IMR-90 (cell line): ENCODE data around the gene ENPP3. TPM values are rescaled to one million over a fixed set of nuclear protein-coding genes. Genes with fewer than 3 reads are reported as not detected.

Experiments used
- ATAC-seq: fragments of 200-7000 bp; cut with Tn5 transposase; 2 replicates; pipeline ENCODE4 v1.9.1; 2020; ENCODE audit warnings: low read depth, mild to moderate bottlenecking, moderate library complexity
- BruUV-seq: library from RNA; stranded (reverse); fragments of 400-500 nt; replicated peaks from 2 replicates; lab custom pipeline; 2021; lab: Mats Ljungman, UMichigan
- CTCF ChIA-PET: fragments of 300-600 bp; formaldehyde crosslinking; extraction: SDS; loops from one replicate; lab custom pipeline; 2021; ENCODE audit warnings: antibody characterized with exemption; lab: Yijun Ruan, JAX
- POLR2A ChIA-PET: fragments of 300-600 bp; sonication (Branson Sonifier 250); formaldehyde crosslinking; loops from one replicate; lab custom pipeline; 2022; ENCODE audit warnings: antibody characterized with exemption; ENCODE audit not compliant: unreplicated experiment; lab: Charles Lee
- DNase-seq: peaks from one replicate; pipeline ENCODE4 v3.0.0; 2013
- H2AFZ ChIP-seq: replicated peaks from 2 replicates; pipeline ENCODE3; 2013; ENCODE audit warnings: low read length, mild to moderate bottlenecking; ENCODE audit not compliant: poor library complexity
- H2AK5ac ChIP-seq: 2 replicates; pipeline ENCODE4 v1.6.1; 2013; ENCODE audit warnings: low read depth, low read length, inconsistent platforms
- H2AK9ac ChIP-seq: replicated peaks from 2 replicates; pipeline ENCODE3; 2013; ENCODE audit warnings: mild to moderate bottlenecking, low read depth, low read length, moderate library complexity; ENCODE audit not compliant: poor library complexity
- H2BK120ac ChIP-seq: 2 replicates; pipeline ENCODE4 v1.6.1; 2013; ENCODE audit warnings: low read depth, low read length, inconsistent platforms
- H2BK15ac ChIP-seq: 3 replicates; pipeline ENCODE4 v1.6.1; 2013; ENCODE audit warnings: low read depth, low read length, inconsistent platforms
- H2BK20ac ChIP-seq: 2 replicates; pipeline ENCODE4 v1.6.1; 2013; ENCODE audit warnings: low read depth, mild to moderate bottlenecking, inconsistent platforms, low read length, moderate library complexity
- H2BK5ac ChIP-seq: 2 replicates; pipeline ENCODE4 v1.6.1; 2013; ENCODE audit warnings: mild to moderate bottlenecking, low read depth, low read length, inconsistent platforms; ENCODE audit not compliant: poor library complexity, severe bottlenecking
- H3K14ac ChIP-seq: replicated peaks from 2 replicates; pipeline ENCODE4 v1.6.1; 2013; ENCODE audit warnings: low read depth, low read length, inconsistent platforms
- H3K18ac ChIP-seq: 2 replicates; pipeline ENCODE4 v1.6.1; 2013; ENCODE audit warnings: low read depth, low read length, control low read depth
- H3K23ac ChIP-seq: 2 replicates; pipeline ENCODE4 v1.6.1; 2013; ENCODE audit warnings: low read depth, low read length, inconsistent platforms
- H3K27ac ChIP-seq: 2 replicates; pipeline ENCODE4 v1.5.1; 2013; ENCODE audit warnings: mild to moderate bottlenecking, control low read depth, low read length; ENCODE audit not compliant: insufficient read depth
- H3K27me3 ChIP-seq: 2 replicates; pipeline ENCODE4 v1.6.1; 2013; ENCODE audit warnings: low read length; ENCODE audit not compliant: control insufficient read depth, insufficient read depth
- H3K36me3 ChIP-seq: 2 replicates; pipeline ENCODE4 v1.6.1; 2013; ENCODE audit warnings: low read length, mixed read lengths; ENCODE audit not compliant: control insufficient read depth, insufficient read depth
- H3K4ac ChIP-seq: 2 replicates; pipeline ENCODE4 v1.6.1; 2013; ENCODE audit warnings: low read depth, low read length, inconsistent platforms
- H3K4me1 ChIP-seq: 2 replicates; pipeline ENCODE4 v1.6.1; 2013; ENCODE audit warnings: low read length, mixed read lengths; ENCODE audit not compliant: control insufficient read depth, insufficient read depth
- H3K4me2 ChIP-seq: 2 replicates; pipeline ENCODE4 v1.6.1; 2013; ENCODE audit warnings: low read depth, mild to moderate bottlenecking, control low read depth, low read length, moderate library complexity
- H3K4me3 ChIP-seq: 2 replicates; pipeline ENCODE4 v1.5.1; 2013; ENCODE audit warnings: low read depth, mild to moderate bottlenecking, control low read depth, low read length, moderate library complexity; ENCODE audit not compliant: insufficient read depth
- H3K56ac ChIP-seq: 2 replicates; pipeline ENCODE4 v1.6.1; 2013; ENCODE audit warnings: low read length, inconsistent platforms; ENCODE audit not compliant: insufficient read depth; ENCODE audit errors: extremely low read depth
- H3K79me1 ChIP-seq, 2 experiments: 2 replicates each; pipeline ENCODE4 v1.6.1; 2013; ENCODE audit warnings: low read length in 2 of 2, inconsistent platforms in 1 of 2, low read depth in 1 of 2
- H3K9ac ChIP-seq: 2 replicates; pipeline ENCODE4 v1.6.1; 2013; ENCODE audit warnings: low read depth, low read length, control low read depth
- H3K9me1 ChIP-seq: 2 replicates; pipeline ENCODE4 v1.6.1; 2013; ENCODE audit warnings: low read length, inconsistent platforms; ENCODE audit not compliant: insufficient read depth
- H3K9me3 ChIP-seq: 2 replicates; pipeline ENCODE4 v1.6.1; 2013; ENCODE audit warnings: low read length; ENCODE audit not compliant: control insufficient read depth, insufficient read depth
- H4K20me1 ChIP-seq: 2 replicates; pipeline ENCODE4 v1.6.1; 2013; ENCODE audit warnings: low read length, inconsistent platforms; ENCODE audit not compliant: insufficient read depth
- H4K5ac ChIP-seq: 2 replicates; pipeline ENCODE4 v1.6.1; 2013; ENCODE audit warnings: mild to moderate bottlenecking, low read depth, low read length, control low read depth
- H4K8ac ChIP-seq, 2 experiments: 2 replicates each; pipeline ENCODE4 v1.6.1; 2013; ENCODE audit warnings: low read depth in 2 of 2, low read length in 2 of 2, control low read depth in 1 of 2, inconsistent platforms in 1 of 2
- H4K91ac ChIP-seq: 2 replicates; pipeline ENCODE4 v1.6.1; 2013; ENCODE audit warnings: low read depth, low read length, inconsistent platforms; ENCODE audit not compliant: insufficient read depth
- BHLHE40 ChIP-seq: fragments of 150-350 bp; IDR thresholded peaks from 2 replicates; pipeline ENCODE4 v1.6.1; 2016; ENCODE audit warnings: mild to moderate bottlenecking, low read depth, low read length
- CEBPB ChIP-seq: IDR thresholded peaks from 2 replicates; pipeline ENCODE4 v1.6.1; 2012; ENCODE audit warnings: low read depth, low read length, improper control_type of control experiment
- CHD1 ChIP-seq: IDR thresholded peaks from 2 replicates; pipeline ENCODE4 v1.6.1; 2012; ENCODE audit warnings: low read depth, low read length, improper control_type of control experiment
- CTCF ChIP-seq: conservative IDR thresholded peaks from 2 replicates; pipeline ENCODE4 v1.5.1; 2012; ENCODE audit warnings: mild to moderate bottlenecking, low read depth, low read length, improper control_type of control experiment
- ELK1 ChIP-seq: fragments of 150-350 bp; IDR thresholded peaks from 2 replicates; pipeline ENCODE4 v1.6.1; 2016; ENCODE audit warnings: low read depth, mild to moderate bottlenecking, low read length, moderate library complexity, borderline replicate concordance
- FOS ChIP-seq: fragments of 150-350 bp; IDR thresholded peaks from 2 replicates; pipeline ENCODE4 v1.6.1; 2016; ENCODE audit warnings: low read depth, low read length
- MAFK ChIP-seq: IDR thresholded peaks from 2 replicates; pipeline ENCODE4 v1.6.1; 2012; ENCODE audit warnings: low read depth, low read length, improper control_type of control experiment
- MAZ ChIP-seq: IDR thresholded peaks from 2 replicates; pipeline ENCODE4 v1.6.1; 2012; ENCODE audit warnings: low read depth, mild to moderate bottlenecking, low read length, improper control_type of control experiment, moderate library complexity, borderline replicate concordance
- MXI1 ChIP-seq: IDR thresholded peaks from 2 replicates; pipeline ENCODE4 v1.6.1; 2012; ENCODE audit warnings: low read depth, mild to moderate bottlenecking, low read length, moderate library complexity, borderline replicate concordance
- POLR2A ChIP-seq: IDR thresholded peaks from 2 replicates; pipeline ENCODE4 v1.6.1; 2012; ENCODE audit warnings: mild to moderate bottlenecking, low read depth, low read length
- RCOR1 ChIP-seq: IDR thresholded peaks from 2 replicates; pipeline ENCODE4 v1.6.1; 2012; ENCODE audit warnings: mild to moderate bottlenecking, low read length, improper control_type of control experiment; ENCODE audit not compliant: insufficient replicate concordance
- RFX5 ChIP-seq: IDR thresholded peaks from 2 replicates; pipeline ENCODE4 v1.8.0; 2012; ENCODE audit warnings: low read depth, mild to moderate bottlenecking, low read length, moderate library complexity
- SMC3 ChIP-seq: fragments of 150-350 bp; IDR thresholded peaks from 2 replicates; pipeline ENCODE4 v1.6.1; 2016; ENCODE audit warnings: low read depth, mild to moderate bottlenecking, antibody characterized with exemption, low read length, moderate library complexity
- USF2 ChIP-seq: fragments of 150-350 bp; IDR thresholded peaks from 2 replicates; pipeline ENCODE4 v1.6.1; 2017; ENCODE audit warnings: mild to moderate bottlenecking, antibody characterized with exemption, low read length, low read depth
- WGBS, 2 experiments: methylation state at CpG; one replicate each; pipeline versions ENCODE4 v1.1.5 to v1.1.7; 2013; ENCODE audit warnings: missing lambda C conversion rate in 2 of 2; ENCODE audit not compliant: insufficient read length in 1 of 2; ENCODE audit errors: extremely low coverage in 2 of 2; 5-methylcytosine and 5-hydroxymethylcytosine counted together
- dilution Hi-C: fragments of 300-500 bp; cut with HindIII; formaldehyde crosslinking; loops from one replicate; pipeline ENCODE4 v1.14.3; 2018; ENCODE audit warnings: low sequenced_read_pairs; ENCODE audit not compliant: unreplicated experiment
- in situ Hi-C: fragments of 300-500 bp; cut with MboI; formaldehyde crosslinking; loops from 3 replicates; pipeline ENCODE4 v1.14.3; 2019; ENCODE audit warnings: low sequenced_read_pairs, inconsistent platforms, mixed read lengths
- intact Hi-C: fragments of 100-400 bp; cut with micrococcal nuclease; formaldehyde crosslinking; loops from 2 replicates; pipeline ENCODE4 v1.10.0; 2022
- polyA plus RNA-seq, 3 experiments: library from polyadenylated mRNA; depleted of rRNA; stranded (reverse); fragments of >200 nt; gene quantifications; 2 replicates each; pipeline ENCODE4 v1.2.3, GENCODE V29; 2012; ENCODE audit warnings: low replicate concordance in 1 of 3
- total RNA-seq: library from RNA; depleted of rRNA; stranded (reverse); fragments of >200 nt; gene quantifications from 2 replicates; pipeline ENCODE4 v1.2.3, GENCODE V29; 2012

Gene ENPP3
- total and polyA plus RNA-seq, 2 of the 4 experiments (the other 2 are of a cell fraction): under 0.01 to 0.05 TPM

- Histone ChIP-seq H2AK5ac (no peak overlapping the region), H2BK15ac (no peak overlapping the region), H3K36me3 (no peaks in the 10 kb centered on the region), H2AK9ac (no peak overlapping the region), H3K27me3 (no peaks in the 10 kb centered on the region; the same call in 1 of the 2 replicates), H2BK20ac (no peak overlapping the region), H3K9ac (no peak overlapping the region), H2BK120ac (no peak overlapping the region), H2BK5ac (no peak overlapping the region), H3K9me3 (no peaks in the 10 kb centered on the region), H3K4me3 (no peak overlapping the region), H3K27ac (no peak overlapping the region), H4K91ac (no peak overlapping the region), H3K79me1 (no peaks in the 10 kb centered on the region), H3K23ac (no peak overlapping the region), H3K4me2 (no peak overlapping the region), H4K20me1 (no peaks in the 10 kb centered on the region), H4K8ac (no peak overlapping the region), H3K9me1 (peaks cover 1% of the 10 kb centered on the region; the same call in 1 of the 2 replicates), H3K4me1 (peaks cover 2% of the 10 kb centered on the region; the same call in 1 of the 2 replicates), H3K56ac (no peak overlapping the region), H3K18ac (no peak overlapping the region), H4K5ac (no peak overlapping the region), H2AFZ (no peak overlapping the region), H3K14ac (no peak overlapping the region), H3K4ac (no peak overlapping the region)
- intact Hi-C loops: no loop called here
- WGBS, 2 experiments: 60% methylated on average over 2 of the region's 4 CpGs; no CpG with 5 or more reads in 1 of the 2 experiments
- DNase-seq (no peak), ATAC-seq (no peak)
- no TSS peak for BruUV-seq
- ChIA-PET CTCF (interaction anchor here (0.6 kb wide), 1 partner anchor 355 kb away, joined by 3 read pairs; no protein-coding TSS in a partner anchor), POLR2A (no interaction called here)
- TF ChIP-seq CTCF: no peak
- no peak for TF ChIP-seq MAFK
- no peak for TF ChIP-seq USF2
- no peak for TF ChIP-seq CHD1
- TF ChIP-seq MAZ: no peak
- TF ChIP-seq RCOR1: no peak
- no peak for TF ChIP-seq CEBPB
- no peak for TF ChIP-seq FOS
- TF ChIP-seq SMC3: no peak
- TF ChIP-seq ELK1: no peak
- TF ChIP-seq MXI1: no peak
- TF ChIP-seq BHLHE40: no peak
- no peak for TF ChIP-seq RFX5
- TF ChIP-seq POLR2A: no peak
- in situ Hi-C loops: no loop called here
- dilution Hi-C loops: no loop called here
These were observed 136.3 kb downstream of the ENPP3 start for GRCh38 chr6:131773284-131773950.
